CD14-positive monocyte (primary cell): ENCODE results near the gene MYOCD. TPM values are rescaled to one million over a fixed set of nuclear protein-coding genes. Genes with fewer than 3 reads are reported as not detected.

Experiments
- DNase-seq, 3 donors: peaks; one replicate each; pipeline ENCODE4 v3.0.0-alpha.2; 2011 to 2022
- H2AFZ ChIP-seq: 2 replicates; pipeline ENCODE4 v1.6.0; 2012; ENCODE audit warnings: mild to moderate bottlenecking, low read depth, low read length, inconsistent platforms; ENCODE audit not compliant: insufficient read depth, poor library complexity, severe bottlenecking
- H3K27ac ChIP-seq, 2 donors: 1 replicate in 1 of 2; 2 replicates in 1 of 2; pipeline ENCODE4 v1.5.1; 2012 to 2013; ENCODE audit warnings: low read length in 2 of 2, control low read depth in 1 of 2, inconsistent platforms in 1 of 2, low read depth in 1 of 2, mild to moderate bottlenecking in 1 of 2
- H3K27me3 ChIP-seq, 2 donors: one replicate each; pipeline versions ENCODE4 v1.6.0 to v1.6.1; 2011 to 2013; ENCODE audit warnings: low read length in 2 of 2; ENCODE audit not compliant: control insufficient read depth in 2 of 2, insufficient read depth in 2 of 2
- H3K36me3 ChIP-seq, 2 donors: replicated peaks in 1 of 2; 1 replicate in 1 of 2; 2 replicates in 1 of 2; pipeline versions ENCODE4 v1.5.1 to v1.6.1; 2012 to 2013; ENCODE audit warnings: low read length in 2 of 2, control low read depth in 1 of 2, inconsistent platforms in 1 of 2, mild to moderate bottlenecking in 1 of 2; ENCODE audit not compliant: insufficient read depth in 2 of 2, control insufficient read depth in 1 of 2
- H3K4me1 ChIP-seq, 2 donors: 1 replicate in 1 of 2; 2 replicates in 1 of 2; pipeline versions ENCODE4 v1.5.1 to v1.6.1; 2012 to 2013; ENCODE audit warnings: low read length in 2 of 2, control low read depth in 1 of 2, inconsistent platforms in 1 of 2, mild to moderate bottlenecking in 1 of 2, moderate library complexity in 1 of 2; ENCODE audit not compliant: insufficient read depth in 2 of 2, control insufficient read depth in 1 of 2
- H3K4me2 ChIP-seq: replicated peaks from 2 replicates; pipeline ENCODE3; 2012; ENCODE audit warnings: low read length, moderate library complexity, mild to moderate bottlenecking; ENCODE audit not compliant: poor library complexity, severe bottlenecking; ENCODE audit errors: extremely low read depth
- H3K4me3 ChIP-seq, 3 experiments: fragments of 200-600 bp in 1 of 3; sonication (generic) in 1 of 3; replicated peaks in 1 of 3; 1 replicate in 2 of 3; 2 replicates in 1 of 3; pipeline ENCODE4 v1.5.1; 2011 to 2013; ENCODE audit warnings: low read length in 3 of 3, mild to moderate bottlenecking in 3 of 3, control low read depth in 2 of 3, low read depth in 2 of 3, inconsistent platforms in 1 of 3, moderate library complexity in 1 of 3
- H3K79me2 ChIP-seq: 2 replicates; pipeline ENCODE4 v1.6.0; 2012; ENCODE audit warnings: mild to moderate bottlenecking, control low read depth, inconsistent platforms, low read length, moderate library complexity; ENCODE audit not compliant: insufficient read depth
- H3K9ac ChIP-seq: 2 replicates; pipeline ENCODE4 v1.6.0; 2017; ENCODE audit warnings: low read length, mild to moderate bottlenecking; ENCODE audit not compliant: insufficient read depth, poor library complexity, severe bottlenecking
- H3K9me3 ChIP-seq, 2 donors: replicated peaks in 1 of 2; 1 replicate in 1 of 2; 2 replicates in 1 of 2; pipeline versions ENCODE4 v1.5.1 to v1.6.1; 2012 to 2013; ENCODE audit warnings: low read length in 2 of 2, control low read depth in 1 of 2; ENCODE audit not compliant: control insufficient read depth in 1 of 2, insufficient read depth in 1 of 2
- H4K20me1 ChIP-seq: 2 replicates; pipeline ENCODE4 v1.6.0; 2012; ENCODE audit warnings: mild to moderate bottlenecking, low read length, control low read depth, moderate library complexity; ENCODE audit not compliant: insufficient read depth
- H3K27ac Mint-ChIP-seq, 7 donors: one replicate each; pipeline ENCODE4 v1.8.0; 2020; ENCODE audit warnings: mild to moderate bottlenecking in 7 of 7, mixed read lengths in 7 of 7, moderate library complexity in 6 of 7, inconsistent platforms in 2 of 7
- H3K27me3 Mint-ChIP-seq, 3 donors: one replicate each; pipeline ENCODE4 v1.8.0; 2021 to 2022; ENCODE audit warnings: low read depth in 3 of 3, mild to moderate bottlenecking in 3 of 3, mixed read lengths in 3 of 3, moderate library complexity in 3 of 3, inconsistent platforms in 1 of 3
- H3K36me3 Mint-ChIP-seq, 2 donors: one replicate each; pipeline ENCODE4 v1.8.0; 2020; ENCODE audit warnings: mixed read lengths in 2 of 2, inconsistent platforms in 1 of 2, mild to moderate bottlenecking in 1 of 2
- H3K4me1 Mint-ChIP-seq: one replicate; pipeline ENCODE4 v1.8.0; 2020; ENCODE audit warnings: mild to moderate bottlenecking, mixed read lengths
- H3K4me3 Mint-ChIP-seq, 2 donors: one replicate each; pipeline ENCODE4 v1.8.0; 2020; ENCODE audit warnings: mild to moderate bottlenecking in 2 of 2, mixed read lengths in 2 of 2, moderate library complexity in 1 of 2
- H3K9me3 Mint-ChIP-seq, 7 donors: one replicate each; pipeline ENCODE4 v1.8.0; 2020 to 2022; ENCODE audit warnings: mixed read lengths in 7 of 7, mild to moderate bottlenecking in 6 of 7, moderate library complexity in 6 of 7, inconsistent platforms in 2 of 7
- CTCF ChIP-seq: fragments of 200-600 bp; IDR thresholded peaks from one replicate; pipeline ENCODE4 v1.8.0; 2022; ENCODE audit warnings: antibody characterized with exemption, mild to moderate bottlenecking
- WGBS: methylation state at CpG from one replicate; pipeline ENCODE4 v1.1.5; 2013; ENCODE audit warnings: missing lambda C conversion rate; ENCODE audit not compliant: insufficient coverage; 5-methylcytosine and 5-hydroxymethylcytosine counted together
- intact Hi-C, 2 donors: fragments of 100-400 bp; cut with micrococcal nuclease; formaldehyde crosslinking; loops; one replicate each; pipeline versions ENCODE4 v1.15.0 to v1.15.1; 2023
- polyA plus RNA-seq, 3 donors: library from polyadenylated mRNA; depleted of rRNA in 1 of 3; unstranded in 2 of 3; stranded (reverse) in 1 of 3; fragments of 300-500 nt in 2 of 3; fragments of >200 nt in 1 of 3; fragmentation: Illumina TruSeq in 2 of 3; gene quantifications; 1 replicate in 2 of 3; 2 replicates in 1 of 3; pipeline ENCODE4 v1.2.3, GENCODE V29; 2012 to 2021

The MYOCD gene
- polyA plus RNA-seq, 3 donors = not detected

DNA sequence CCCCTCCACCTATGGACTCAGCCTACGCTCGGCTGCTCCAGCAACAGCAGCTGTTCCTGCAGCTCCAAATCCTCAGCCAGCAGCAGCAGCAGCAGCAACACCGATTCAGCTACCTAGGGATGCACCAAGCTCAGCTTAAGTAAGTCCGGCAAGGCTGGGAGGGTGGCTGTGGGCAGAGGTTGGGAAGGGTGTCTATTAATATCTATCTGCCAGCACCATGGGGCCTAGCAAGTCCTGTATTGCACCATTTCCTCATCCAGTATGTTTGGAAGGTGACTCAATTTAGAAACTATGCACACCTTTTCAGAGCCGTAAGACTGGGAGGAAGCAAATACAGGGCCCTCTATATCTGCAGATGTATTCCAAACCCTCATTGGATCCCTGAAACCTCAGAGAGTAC, 78.6 kb downstream of the MYOCD start:
- Mint-ChIP-seq H3K9me3 (peaks cover 0 to 2% (median 0%) of the 10 kb centered on the region in 7 donors), H3K4me1 (no peaks in the 10 kb centered on the region), H3K27ac (no peak overlapping the region), H3K27me3 (peaks cover 1 to 2% (median 2%) of the 10 kb centered on the region in 3 donors), H3K36me3 (no peaks in the 10 kb centered on the region), H3K4me3 (no peak overlapping the region)
- intact Hi-C loops = no loop called here
- TF ChIP-seq CTCF = no peak
- H3K79me2 ChIP-seq = no peaks in the 10 kb centered on the region
- H3K9me3 ChIP-seq = no peaks in the 10 kb centered on the region
- H3K27me3 ChIP-seq = no peaks in the 10 kb centered on the region
- no peak for DNase-seq
- no CpG with 5 or more reads among the region's 5 CpGs for WGBS
- no peak overlapping the region for H3K4me3 ChIP-seq
- H2AFZ ChIP-seq = no peak overlapping the region
- H3K27ac ChIP-seq = no peak overlapping the region
- no peaks in the 10 kb centered on the region for H3K36me3 ChIP-seq
- no peak overlapping the region for H3K9ac ChIP-seq
- no peaks in the 10 kb centered on the region for H3K4me1 ChIP-seq
- no peaks in the 10 kb centered on the region for H4K20me1 ChIP-seq
- H3K4me2 ChIP-seq = no peak overlapping the region

DNA sequence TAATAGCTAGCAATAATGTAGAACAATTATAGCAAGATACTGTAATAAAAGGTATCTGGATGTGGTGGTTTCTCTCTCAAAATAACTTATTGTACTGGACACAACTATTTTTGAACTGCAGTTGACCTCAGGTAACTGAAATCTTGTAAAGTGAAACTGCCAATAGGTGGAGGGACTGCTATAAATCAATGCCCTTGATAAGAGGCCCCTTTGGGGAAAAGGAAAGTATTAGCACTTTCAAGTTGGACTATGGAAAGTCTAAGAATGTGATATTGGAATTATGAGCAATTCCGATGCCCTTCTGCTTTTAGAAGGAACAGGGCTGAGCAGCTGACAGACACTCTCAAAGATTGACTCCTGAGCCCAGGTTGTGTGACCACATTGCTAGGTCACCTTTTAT, 79.1 kb downstream of the MYOCD start:
- H3K9ac ChIP-seq = no peak overlapping the region
- intact Hi-C loops = no loop called here

More for the DNA sequence above, 79.1 kb downstream of the MYOCD start:
- WGBS = no CpG with 5 or more reads among the region's 1 CpG
- Histone ChIP-seq H3K4me3 (no peak overlapping the region), H3K27ac (no peak overlapping the region), H3K36me3 (no peaks in the 10 kb centered on the region), H3K79me2 (no peaks in the 10 kb centered on the region), H3K9me3 (no peaks in the 10 kb centered on the region), H3K4me1 (no peaks in the 10 kb centered on the region), H3K4me2 (no peak overlapping the region), H2AFZ (no peak overlapping the region), H3K27me3 (no peaks in the 10 kb centered on the region), H4K20me1 (no peaks in the 10 kb centered on the region)
- no peak for TF ChIP-seq CTCF
- no peak overlapping the region for H3K27ac Mint-ChIP-seq
- peaks cover 0 to 2% (median 0%) of the 10 kb centered on the region in 7 donors for H3K9me3 Mint-ChIP-seq
- no peak for DNase-seq
- peaks cover 1 to 2% (median 2%) of the 10 kb centered on the region in 3 donors for H3K27me3 Mint-ChIP-seq
- H3K4me1 Mint-ChIP-seq = no peaks in the 10 kb centered on the region
- H3K36me3 Mint-ChIP-seq = no peaks in the 10 kb centered on the region
- H3K4me3 Mint-ChIP-seq = no peak overlapping the region
